Astrocyte (in vitro differentiated cells and primary cell): Measurements from ENCODE around the gene TRAPPC3.

Experiments used
- EZH2 ChIP-seq: IDR thresholded peaks from 2 replicates; pipeline ENCODE4 v1.6.1; 2012; ENCODE audit warnings: mild to moderate bottlenecking, low read length, inconsistent platforms; ENCODE audit not compliant: insufficient read depth
- TF ChIP-seq, protein P1 (sequence below): IDR thresholded peaks from 2 replicates; pipeline ENCODE4 v1.5.1; 2011; ENCODE audit warnings: low read depth, mild to moderate bottlenecking, inconsistent platforms, low read length, moderate library complexity; ENCODE audit not compliant: insufficient read depth

DNA sequence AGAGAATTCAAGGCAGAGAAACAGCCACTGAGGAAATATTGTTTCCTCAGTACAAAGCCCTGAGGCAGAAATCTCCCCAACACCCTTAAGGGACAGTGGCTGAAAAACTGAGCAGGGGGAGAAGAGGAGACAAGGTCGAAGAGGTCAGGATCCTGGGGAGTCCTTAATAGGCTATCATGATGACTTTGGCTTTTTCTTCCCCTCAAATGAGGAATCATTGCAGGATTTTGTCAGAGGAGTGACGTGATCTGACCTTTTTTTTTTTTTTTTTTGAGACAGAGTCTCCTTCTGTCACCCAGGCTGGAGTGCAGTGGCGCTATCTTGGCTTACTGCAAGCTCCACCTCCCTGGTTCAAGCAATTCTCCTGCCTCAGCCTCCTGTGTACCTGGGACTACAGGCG lies 16.9 kb upstream of the TRAPPC3 start:
- TF ChIP-seq, protein P1, sequence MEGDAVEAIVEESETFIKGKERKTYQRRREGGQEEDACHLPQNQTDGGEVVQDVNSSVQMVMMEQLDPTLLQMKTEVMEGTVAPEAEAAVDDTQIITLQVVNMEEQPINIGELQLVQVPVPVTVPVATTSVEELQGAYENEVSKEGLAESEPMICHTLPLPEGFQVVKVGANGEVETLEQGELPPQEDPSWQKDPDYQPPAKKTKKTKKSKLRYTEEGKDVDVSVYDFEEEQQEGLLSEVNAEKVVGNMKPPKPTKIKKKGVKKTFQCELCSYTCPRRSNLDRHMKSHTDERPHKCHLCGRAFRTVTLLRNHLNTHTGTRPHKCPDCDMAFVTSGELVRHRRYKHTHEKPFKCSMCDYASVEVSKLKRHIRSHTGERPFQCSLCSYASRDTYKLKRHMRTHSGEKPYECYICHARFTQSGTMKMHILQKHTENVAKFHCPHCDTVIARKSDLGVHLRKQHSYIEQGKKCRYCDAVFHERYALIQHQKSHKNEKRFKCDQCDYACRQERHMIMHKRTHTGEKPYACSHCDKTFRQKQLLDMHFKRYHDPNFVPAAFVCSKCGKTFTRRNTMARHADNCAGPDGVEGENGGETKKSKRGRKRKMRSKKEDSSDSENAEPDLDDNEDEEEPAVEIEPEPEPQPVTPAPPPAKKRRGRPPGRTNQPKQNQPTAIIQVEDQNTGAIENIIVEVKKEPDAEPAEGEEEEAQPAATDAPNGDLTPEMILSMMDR = no peak
- TF ChIP-seq EZH2 = no peak
